ENCODE measurements around the gene PDGFRA.

- TF ChIP-seq CTCF (IDR thresholded peaks at IDR 0.05) (no peak), POLR2A (IDR thresholded peaks at IDR 0.05) (no peak), POLR2AphosphoS5 (IDR thresholded peaks at IDR 0.05) (no peak), EP300 (IDR thresholded peaks at IDR 0.05) (no peak)
Observed at GRCh38 chr4:54209617-54210016, 19.5 kb upstream of the PDGFRA start.

Data from stomach (tissue), 4 donors.